GM19351 (cell line): ENCODE results near the gene PEAK1.
A peak's percentile ranks its signal among the peaks of the same experiment; 100 is the strongest.

Source experiments
- ATAC-seq: cut with Tn5 transposase; IDR thresholded peaks from one replicate; pipeline ENCODE4 v1.9.1; 2021; ENCODE audit warnings: mild to moderate bottlenecking, moderate library complexity; ENCODE audit not compliant: unreplicated experiment

The PEAK1 gene

DNA sequence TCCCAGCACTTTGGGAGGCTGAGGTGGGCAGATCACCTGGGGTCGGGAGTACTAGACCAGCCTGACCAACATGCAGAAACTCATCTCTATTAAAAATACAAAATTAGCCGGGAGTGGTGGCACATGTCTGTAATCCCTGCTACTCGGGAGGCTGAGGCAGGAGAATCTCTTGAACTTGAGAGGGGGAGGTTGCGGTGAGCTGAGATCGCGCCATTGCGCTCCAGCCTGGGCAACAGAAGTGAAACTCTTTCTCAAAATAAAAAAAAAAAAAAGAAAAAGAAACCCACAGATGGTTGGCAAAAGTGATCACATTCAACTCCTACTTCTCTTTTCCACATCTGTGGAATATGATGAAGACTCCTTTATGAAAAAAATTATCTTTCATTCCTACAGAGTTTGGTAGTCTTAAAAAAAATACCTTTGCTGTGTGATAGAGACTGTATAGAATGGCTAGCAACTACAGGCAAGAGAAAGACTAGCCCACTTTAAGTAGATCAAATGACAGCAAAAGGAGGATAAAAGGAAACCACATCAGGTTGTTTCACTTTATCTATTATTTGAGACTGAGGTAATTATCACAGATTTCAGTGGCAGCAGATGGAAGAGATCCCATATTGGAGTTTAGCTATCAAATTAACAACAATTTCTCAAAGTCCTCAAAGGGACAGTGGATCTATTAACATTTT lies 176.0 kb downstream of the PEAK1 start:
- no peak for ATAC-seq

DNA sequence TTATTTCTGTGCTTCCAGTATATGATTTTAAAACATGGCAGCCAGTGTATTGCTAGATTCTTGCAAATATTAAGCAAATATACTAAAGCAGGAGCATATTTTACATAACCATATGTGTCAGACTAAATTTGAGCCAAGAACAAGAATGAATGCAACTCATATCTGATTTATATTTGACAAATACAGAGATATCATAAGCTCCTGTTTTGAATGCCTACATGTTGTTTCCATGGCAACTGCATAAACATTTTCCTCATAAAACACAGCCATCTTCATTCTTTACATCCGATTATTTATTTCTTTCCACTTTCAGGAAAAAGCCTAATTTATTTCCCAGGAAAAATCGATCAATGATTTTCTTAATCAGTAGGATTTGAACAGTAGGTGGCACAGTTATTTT lies 176.8 kb downstream of the PEAK1 start:
- ATAC-seq: no peak

DNA sequence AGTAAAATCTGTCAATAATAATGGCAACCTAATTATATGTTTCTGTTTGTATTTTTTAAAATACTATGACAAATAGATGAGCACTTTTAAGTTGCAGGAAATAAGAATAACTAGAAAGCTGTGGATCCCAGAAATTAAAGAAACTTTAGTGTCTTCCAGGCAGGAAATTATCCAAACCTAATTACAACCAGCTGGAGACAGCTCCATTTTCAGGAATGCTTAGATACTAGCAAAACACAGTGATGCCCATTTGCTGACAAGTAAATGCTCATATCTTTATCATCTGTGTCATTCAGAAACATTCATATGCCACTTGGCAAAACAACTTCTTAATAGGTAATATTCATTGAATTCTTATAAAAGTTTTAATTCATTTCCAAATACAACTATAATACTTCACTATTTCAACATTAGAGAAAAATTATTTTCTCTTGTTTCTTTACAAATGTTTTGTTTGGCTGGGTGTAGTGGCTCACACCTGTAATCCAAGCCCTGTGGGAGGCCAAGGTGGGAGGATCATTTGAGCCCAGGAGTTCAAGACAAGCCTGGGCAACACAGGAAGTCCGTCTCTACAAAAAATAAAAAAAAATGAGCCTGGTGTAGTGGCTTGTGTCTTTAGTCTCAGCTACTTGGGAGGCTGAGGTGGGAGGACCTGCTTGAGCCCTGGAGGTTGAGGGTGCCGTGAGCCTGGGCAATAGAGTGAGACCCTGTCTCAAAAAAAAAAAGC lies 179.9 kb downstream of the PEAK1 start:
- no peak for ATAC-seq

DNA sequence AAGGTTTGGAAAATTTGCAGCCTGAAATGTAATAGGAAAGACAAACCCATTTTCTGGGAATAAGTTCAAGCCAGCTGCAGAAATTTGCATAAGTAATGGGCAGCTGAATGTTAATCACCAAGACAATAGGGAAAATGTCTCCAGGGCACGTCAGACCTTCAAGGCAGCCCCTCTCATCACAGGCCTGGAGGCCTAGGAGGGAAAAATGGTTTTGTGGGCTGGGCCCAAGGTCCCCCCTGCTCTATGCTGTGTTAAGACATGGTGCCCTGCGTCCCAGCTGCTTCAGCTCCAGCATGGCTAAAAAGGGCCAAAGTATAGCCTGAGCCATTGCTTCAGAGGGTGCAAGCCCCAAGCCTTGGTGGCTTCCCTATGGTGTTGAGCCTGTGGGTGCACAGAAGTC lies 184.3 kb downstream of the PEAK1 start:
- ATAC-seq: no peak

DNA sequence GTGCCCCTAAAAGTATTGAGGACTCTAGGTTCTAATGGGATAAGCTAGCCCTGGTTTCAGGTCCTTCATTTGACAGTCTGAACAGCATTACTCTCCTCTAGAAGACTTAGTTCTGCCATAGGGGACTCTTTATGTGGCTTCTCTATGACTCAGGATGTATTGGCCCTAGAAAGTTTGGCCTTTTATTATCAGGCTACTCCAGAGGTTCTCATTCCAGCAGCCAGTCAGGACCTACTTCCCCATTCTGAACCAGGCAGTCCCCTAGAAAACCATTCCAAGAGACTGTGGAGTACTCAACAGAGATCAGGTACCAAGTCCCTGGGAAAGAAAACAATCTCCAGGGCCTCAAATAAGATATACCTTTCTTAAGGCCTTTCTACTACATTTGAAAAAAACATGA lies 191.1 kb downstream of the PEAK1 start:
- no peak for ATAC-seq

DNA sequence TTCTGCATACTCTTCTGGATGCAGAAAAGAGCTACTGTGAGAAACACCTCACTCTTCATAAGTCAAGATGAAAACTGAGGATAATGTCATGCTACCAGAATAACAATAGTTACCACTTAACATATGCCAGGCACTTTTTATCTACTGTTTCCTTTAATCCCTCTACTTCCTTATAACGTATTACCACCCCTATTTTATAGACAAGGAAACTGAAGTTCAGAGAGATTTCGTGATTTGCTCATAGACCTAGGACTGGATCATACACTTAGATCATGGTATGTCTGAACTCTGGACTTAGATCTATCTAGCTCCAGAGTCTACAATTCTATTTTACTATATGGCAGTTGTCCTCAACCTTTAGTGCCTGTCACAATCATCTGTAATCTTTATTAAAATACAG lies 193.3 kb downstream of the PEAK1 start:
- no peak for ATAC-seq

DNA sequence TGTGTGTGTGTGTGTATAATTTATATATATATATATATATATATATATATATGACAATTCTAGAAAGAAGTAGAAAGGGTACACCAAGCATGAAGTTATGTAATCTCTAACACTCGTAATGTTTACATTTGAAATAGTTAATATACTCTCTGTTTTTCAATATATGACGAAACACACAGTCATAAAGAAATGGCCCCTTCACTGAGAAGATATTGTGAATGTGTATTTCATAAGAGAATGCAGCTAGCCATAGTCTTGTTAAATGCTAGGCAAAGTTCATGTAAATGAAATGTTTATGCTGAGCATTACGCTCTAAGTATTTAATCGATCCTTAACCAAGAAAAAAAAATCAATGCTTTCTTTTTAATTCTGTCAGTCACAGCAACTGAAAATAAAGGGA lies 194.3 kb downstream of the PEAK1 start:
- no peak for ATAC-seq

DNA sequence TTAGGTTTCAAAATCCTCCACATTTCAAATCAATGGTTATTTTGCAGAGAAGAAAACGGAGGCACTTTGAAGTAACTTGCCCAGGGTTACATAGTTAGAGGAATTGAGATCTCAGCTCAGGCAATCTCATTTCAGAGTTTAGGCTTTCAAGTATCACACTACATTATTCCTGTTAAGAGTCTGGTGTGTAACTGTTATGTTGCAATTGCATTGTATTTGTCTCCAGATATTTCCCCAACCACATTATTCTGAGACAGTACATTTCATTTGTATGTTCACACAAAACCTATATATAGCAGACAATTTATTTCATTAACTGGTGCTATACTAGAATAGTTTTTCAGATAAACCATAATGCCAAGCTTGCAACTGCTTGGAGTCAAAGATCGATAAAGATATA lies 194.8 kb downstream of the PEAK1 start:
- ATAC-seq: no peak

DNA sequence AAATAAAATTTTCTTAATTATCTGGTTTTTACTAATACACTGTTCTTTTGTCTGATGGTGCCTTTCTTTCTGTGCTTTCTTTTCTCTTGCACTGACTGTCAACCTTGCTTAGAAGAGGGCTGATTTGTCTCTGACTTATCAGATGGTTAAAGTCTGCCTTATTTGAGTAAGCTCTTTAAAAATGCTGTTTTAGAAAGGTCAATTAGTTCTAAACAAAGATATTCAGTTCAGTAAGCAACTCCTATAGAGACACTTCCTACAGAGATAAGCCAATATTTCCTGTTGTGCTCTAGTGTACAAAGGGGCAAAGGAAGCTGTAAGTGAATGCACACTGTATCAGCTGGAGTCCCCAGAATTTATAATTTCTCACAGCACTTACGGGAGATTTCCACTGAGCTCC lies 195.6 kb downstream of the PEAK1 start:
- no peak for ATAC-seq

DNA sequence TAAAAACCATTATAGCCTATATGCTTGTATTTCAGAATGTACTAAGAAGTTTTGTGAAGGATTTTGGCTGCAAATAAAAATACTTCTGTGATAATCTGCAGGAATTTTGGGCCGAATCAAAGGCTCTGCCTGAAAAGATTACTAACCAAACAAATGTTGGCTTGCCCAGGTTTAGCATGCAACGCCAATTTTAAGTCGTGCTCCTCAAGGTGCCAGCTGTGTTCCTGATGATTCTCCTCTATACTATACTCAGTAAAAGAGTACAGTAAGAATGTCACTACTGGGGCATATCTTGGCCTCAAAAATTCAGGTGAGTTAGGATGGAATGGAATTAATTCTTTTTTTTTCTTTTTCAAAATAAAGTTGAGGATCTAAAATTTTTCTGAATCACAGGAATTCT lies 198.2 kb downstream of the PEAK1 start:
- no peak for ATAC-seq

DNA sequence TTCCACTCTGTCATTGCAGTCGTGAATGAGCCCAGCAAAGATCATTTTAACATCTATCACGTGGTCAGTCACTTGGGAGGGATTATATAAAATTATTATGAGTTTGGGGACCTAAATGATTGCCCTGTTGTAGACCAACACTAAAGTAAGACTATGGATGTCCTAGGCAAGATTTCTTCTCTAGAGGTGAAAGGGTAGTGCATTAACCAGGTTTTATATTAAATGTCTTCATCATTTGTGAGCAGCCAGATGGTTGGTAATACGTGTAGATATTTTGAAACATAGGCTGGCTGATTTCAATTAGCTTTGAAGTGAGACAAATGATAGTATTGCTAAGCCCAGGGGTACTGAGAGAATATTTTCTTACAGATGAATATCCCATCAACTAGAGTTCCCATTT lies 198.7 kb downstream of the PEAK1 start:
- no peak for ATAC-seq

DNA sequence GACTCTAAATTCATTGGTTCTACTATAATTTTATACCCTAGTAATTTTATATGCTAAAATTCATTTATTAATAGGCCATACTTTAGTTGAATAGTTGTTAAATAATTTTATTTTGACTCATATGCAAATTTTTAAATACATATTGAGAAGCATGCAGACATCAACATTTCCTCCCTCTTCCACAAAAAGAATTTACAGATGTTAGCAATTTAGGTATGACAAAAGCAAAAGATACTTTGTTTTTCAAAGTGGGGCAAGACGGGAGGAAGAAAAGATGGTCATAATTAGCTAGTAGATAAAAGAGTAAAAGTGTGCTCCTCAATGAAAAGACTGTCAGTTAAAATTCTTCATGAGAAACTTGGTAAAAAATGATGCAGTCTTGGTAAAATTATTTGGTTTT lies 200.1 kb downstream of the PEAK1 start:
- ATAC-seq: no peak

DNA sequence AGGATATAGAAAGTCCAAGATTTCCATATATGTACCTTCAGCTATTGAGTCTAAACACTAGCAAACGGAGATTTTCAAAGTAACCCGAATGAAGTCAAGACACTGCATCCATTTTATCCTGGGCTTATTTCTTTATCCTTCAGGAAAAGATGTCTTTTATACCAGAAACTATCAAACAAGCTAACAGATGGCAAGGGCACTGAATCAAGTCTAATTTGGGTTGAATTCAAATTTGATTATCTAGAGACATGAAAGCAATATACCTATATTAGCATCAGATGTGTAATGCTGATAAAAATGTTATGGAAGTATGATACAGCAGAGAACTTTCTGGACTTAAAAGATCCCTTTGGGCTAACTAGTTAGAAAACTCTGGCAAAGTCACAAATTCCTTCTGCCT lies 210.7 kb downstream of the PEAK1 start:
- no peak for ATAC-seq

DNA sequence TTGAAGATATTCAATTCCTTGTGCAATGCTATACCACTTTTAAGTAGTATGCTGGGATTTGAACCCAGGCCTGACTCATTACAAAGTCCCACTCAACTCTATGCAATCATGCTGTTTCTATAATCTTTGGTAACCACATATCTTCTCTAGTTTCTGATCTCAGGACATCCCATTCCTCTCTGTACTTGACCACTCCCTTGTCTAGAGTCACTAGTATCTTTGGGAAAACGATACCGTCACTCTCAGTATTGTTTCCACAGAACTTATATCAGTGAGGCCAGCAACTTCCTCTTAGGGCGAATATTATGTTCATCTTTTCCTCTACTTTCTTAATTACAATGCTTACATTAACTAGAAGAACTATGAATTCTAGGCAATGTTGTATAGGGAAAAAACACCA lies 211.7 kb downstream of the PEAK1 start:
- ATAC-seq: no peak

DNA sequence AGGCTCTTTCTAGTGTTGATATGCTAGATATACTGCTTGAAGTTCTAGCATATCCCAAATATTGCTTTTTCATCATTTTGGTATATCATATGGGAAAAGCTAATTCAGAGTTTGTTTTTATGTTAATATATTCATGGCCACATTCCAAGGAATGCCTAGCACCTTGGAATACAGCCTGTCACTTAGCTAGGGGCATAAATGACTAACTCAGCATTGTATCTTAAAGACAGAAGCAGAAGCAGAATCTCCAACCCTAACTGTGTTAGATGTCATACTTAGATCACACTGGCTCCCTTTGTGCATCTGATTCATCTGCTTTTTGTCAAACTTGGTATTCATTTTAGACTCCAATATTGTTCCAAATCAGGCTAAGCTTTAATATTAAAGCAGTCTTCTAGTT lies 218.2 kb downstream of the PEAK1 start:
- no peak for ATAC-seq

DNA sequence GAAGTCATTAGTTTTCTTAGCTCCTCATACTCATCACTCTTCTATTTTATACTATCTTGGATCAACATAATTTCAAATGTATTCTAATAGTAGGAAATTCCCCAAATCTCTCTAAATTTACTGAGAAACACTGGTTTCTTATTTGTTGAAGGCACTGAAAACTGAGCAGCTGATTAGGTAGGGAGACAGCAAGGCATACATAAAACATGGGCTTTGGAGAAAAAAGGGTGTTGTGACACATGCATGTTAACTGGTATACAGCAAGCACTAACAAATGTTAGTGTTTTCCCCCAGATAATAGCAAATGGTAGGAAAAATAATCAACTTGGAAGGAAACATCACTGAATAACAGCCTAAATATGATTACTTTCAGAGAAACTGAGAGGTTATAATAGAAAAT lies 223.5 kb downstream of the PEAK1 start:
- no peak for ATAC-seq

DNA sequence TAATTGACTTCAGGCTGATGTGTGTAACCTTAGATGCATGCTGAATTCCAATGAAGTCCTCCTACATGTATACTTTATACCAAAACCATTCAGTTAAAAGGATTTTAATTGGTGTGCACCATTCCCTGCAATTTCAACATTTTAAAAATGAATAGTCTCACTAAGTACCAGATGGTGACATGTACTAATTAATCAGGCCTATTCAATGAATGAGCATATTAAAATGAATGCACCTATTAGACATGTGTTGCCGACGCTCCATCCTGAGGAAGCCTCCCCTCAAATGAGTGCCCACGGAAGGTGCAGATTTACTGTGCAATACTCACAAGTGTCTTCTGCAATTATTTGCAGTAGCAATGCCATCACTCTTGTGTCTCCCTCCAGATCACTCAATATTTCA lies 224.3 kb downstream of the PEAK1 start:
- no peak for ATAC-seq

DNA sequence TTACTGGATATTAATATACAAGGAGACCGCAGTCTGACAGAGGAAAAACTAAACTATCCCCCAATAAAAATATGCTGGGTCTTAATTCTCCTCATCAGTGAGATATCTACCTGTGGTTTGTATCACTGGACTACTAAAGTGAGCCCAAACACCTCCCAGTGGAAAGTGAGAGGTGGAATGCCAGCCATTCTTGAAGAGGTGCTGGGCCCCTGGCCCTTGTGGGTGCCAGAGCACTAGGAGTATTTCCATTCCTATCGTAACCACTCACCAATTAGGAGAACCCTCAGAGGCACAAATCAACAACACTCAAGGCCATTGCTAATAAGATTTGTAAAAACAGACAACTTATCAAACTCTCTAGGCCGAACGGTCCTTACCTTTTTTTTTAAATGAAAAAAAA lies 227.5 kb downstream of the PEAK1 start:
- ATAC-seq: no peak

DNA sequence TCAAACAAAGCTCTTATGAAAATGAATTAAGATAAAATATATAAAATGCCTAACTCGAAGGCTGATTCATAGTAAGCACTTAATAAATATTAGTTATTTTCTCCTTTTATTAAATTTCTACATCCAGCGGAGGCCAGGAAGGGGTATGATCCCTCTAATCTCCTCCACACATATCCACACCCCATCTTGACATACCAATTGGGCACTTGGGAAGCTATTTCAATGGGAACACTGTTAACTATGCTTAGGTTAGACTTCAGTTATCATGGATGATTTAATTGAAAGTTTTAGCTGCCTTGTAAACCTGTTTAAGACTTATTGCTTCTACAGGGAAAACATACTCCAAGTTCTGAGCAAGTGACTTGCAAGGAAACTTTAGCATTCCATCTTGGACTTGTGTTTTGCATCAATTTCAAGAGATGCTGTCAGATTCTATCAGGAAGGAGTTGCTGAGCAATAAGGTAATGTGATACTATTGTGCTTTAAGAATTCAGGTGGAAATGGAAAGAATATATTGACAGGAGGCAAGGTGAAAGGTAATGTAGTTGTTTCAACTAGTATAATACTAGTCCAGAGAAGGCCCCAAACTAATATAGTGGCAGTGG lies 228.6 kb downstream of the PEAK1 start:
- ATAC-seq: no peak

DNA sequence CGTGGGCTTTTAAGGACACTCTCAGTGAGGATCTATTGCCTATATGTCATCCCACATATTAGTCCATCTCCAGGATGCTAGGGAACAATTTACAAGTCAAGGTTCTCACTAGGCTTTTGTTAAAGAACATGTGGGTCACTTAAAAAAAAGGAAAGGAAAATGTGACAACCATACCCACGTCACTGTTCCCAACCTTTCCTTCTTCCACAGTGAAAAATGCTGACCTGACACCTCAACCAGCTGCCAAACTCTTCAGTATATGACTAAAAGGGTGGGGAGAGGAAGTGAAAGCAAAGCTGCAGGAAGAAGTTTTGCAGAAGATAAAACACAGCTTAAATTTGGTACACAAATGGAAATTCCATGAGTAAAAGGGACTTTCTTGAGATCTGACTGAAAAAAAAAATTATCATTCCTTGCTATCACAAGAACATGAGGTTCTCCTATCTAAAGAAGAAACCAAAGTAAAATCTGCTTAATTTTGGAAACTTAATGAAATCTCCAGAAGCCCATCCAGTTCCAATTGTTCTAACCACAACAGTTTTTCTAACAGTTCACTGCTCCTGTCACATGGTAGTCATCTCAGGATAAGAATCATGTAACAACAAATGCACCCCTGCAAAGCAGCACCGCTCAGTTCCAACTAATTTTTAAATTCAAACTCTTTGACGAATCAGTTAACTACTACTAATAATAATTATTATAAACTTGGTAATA lies 232.0 kb downstream of the PEAK1 start:
- ATAC-seq: peak; percentile 60

DNA sequence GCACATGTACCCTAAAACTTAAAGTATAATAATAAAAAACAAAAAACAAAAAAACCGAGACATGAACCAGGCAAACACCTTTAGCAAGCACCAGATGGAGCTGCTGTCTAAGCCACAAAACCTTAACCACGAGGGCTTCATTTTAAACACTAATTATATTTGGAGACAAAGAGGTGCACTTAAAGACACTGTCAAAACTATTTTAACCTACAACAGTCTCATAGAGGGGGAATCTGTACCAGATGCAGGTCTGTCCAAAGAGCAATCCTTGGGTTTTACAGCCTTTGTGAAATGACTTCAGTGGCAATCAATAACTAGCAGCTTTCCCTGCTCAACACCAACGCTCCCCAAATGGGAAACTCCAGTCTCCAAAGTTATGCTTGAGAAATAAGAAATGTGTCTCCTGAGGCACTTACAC lies 233.3 kb downstream of the PEAK1 start:
- ATAC-seq: no peak
